SIG-M5 treated with dmso at 0.1 percent for 504 hours (cell line): Measurements from ENCODE around the gene SFRP5.
A peak's percentile ranks its signal among the peaks of the same experiment; 100 is the strongest.

ENCODE experiments used
- DNase-seq: peaks from one replicate; lab custom pipeline; 2025; ENCODE audit not compliant: unreplicated experiment; lab: John Stamatoyannopoulos, UW

Gene SFRP5

GRCh38 chr10:97743169-97743943 is 28.4 kb downstream of the SFRP5 start:
- no peak for DNase-seq

- DNase-seq: no peak
Measured at GRCh38 chr10:97740613-97741012, 31.2 kb downstream of the SFRP5 start.

- no peak for DNase-seq
Measured at GRCh38 chr10:97738616-97739015, 33.2 kb downstream of the SFRP5 start.

GRCh38 chr10:97737770-97738265 is 34.0 kb downstream of the SFRP5 start:
- DNase-seq: no peak

- peak; percentile 78 for DNase-seq
Measured at GRCh38 chr10:97736902-97737769, 34.7 kb downstream of the SFRP5 start, which contains the start of gene ZFYVE27. Gene ZFYVE27, plus strand, starts transcription at chr10:97737128. Its CDS starts 1,350 bp downstream, at chr10:97738478.

- DNase-seq: no peak
Measured at GRCh38 chr10:97736403-97736901, 35.3 kb downstream of the SFRP5 start.

GRCh38 chr10:97734021-97734420 is 37.8 kb downstream of the SFRP5 start:
- no peak for DNase-seq

GRCh38 chr10:97733256-97733655 is 38.5 kb downstream of the SFRP5 start:
- no peak for DNase-seq

GRCh38 chr10:97732052-97732359 is 39.8 kb downstream of the SFRP5 start:
- DNase-seq: no peak

GRCh38 chr10:97731346-97732051 is 40.3 kb downstream of the SFRP5 start:
- DNase-seq: peak; percentile 71

- peak; percentile 55 for DNase-seq
Measured at GRCh38 chr10:97729014-97729413, 42.8 kb downstream of the SFRP5 start.

- DNase-seq: no peak
Measured at GRCh38 chr10:97726636-97727178, 45.1 kb downstream of the SFRP5 start.

GRCh38 chr10:97724341-97724941 is 47.4 kb downstream of the SFRP5 start:
- DNase-seq: peak; percentile 65

GRCh38 chr10:97723001-97723400 is 48.8 kb downstream of the SFRP5 start:
- DNase-seq: no peak

- DNase-seq: no peak
Measured at GRCh38 chr10:97721871-97722780, 49.7 kb downstream of the SFRP5 start.

GRCh38 chr10:97719602-97720001 is 52.2 kb downstream of the SFRP5 start:
- DNase-seq: no peak

GRCh38 chr10:97718659-97719142 is 53.1 kb downstream of the SFRP5 start:
- DNase-seq: peak; percentile 38

- peak; percentile 32 for DNase-seq
Measured at GRCh38 chr10:97718178-97718577, 53.6 kb downstream of the SFRP5 start.

GRCh38 chr10:97717627-97718026 is 54.2 kb downstream of the SFRP5 start:
- no peak for DNase-seq
